Measurements from ENCODE around the gene THSD7A. TPM values are rescaled to one million over a fixed set of nuclear protein-coding genes. Genes with fewer than 3 reads are reported as not detected.

Gene THSD7A
- total RNA-seq, 3 donors from 2014 or later: 4.0 to 6.9 (median 4.4) TPM

DNA sequence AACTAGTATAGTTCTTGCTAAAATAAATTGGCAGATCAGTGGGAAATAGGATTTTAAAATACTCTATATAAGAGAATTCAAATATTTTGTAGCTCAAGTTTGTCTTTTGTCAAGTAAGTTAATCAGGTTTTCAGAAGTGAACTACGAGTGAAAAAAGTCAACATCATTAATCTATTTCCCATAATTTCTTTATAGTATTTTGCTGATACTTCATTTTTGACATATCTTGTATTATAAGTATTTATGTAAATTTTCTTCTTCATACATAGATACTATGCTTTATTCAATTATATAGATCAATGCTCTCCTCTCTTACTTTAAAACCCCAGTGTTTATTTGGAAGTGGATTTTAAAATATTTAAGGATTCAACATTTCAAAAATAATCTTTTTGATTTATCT lies 360.7 kb downstream of the THSD7A start:
- intact Hi-C loops (cut with DNase I; ENCODE audit: low total_unique reads): no loop called here
- no peak for DNase-seq (ENCODE audit: low spot score in 2 of 2)
- no peak overlapping the region for H3K4me3 ChIP-seq

DNA sequence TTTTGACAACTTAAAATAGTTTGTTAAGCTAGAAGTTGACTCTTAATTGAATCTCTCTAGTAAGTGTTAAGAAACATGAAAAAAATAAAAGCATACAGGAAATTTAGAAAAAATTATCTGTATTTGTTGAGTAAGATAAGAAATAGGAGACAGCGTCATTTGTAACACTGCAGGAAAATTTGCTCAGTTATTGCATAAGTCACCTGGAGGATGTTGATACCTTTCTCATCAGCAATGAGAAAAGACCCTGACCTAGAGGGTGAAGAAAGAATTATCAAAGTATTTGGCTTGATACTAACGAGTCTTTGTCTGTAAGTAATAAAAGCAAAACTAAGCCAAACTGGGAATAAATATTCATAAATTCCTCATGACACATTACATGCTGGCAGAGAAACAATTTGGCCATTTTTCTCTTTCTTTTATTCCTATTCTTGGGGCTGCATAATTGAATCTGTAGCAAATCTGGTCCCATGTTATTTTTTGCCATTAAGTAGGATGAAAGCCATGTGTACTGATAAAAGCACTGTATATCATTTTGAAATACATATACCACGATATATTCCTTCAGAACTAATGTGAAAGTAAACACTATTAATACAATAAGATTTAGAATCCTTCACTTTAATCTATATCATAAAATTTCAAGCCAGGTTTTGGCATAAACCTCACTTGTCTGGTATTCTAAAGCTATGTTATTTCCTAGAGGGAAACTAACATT lies 362.8 kb downstream of the THSD7A start:
- no peaks in the 10 kb centered on the region for H3K4me1 ChIP-seq
- TF ChIP-seq, protein P1, sequence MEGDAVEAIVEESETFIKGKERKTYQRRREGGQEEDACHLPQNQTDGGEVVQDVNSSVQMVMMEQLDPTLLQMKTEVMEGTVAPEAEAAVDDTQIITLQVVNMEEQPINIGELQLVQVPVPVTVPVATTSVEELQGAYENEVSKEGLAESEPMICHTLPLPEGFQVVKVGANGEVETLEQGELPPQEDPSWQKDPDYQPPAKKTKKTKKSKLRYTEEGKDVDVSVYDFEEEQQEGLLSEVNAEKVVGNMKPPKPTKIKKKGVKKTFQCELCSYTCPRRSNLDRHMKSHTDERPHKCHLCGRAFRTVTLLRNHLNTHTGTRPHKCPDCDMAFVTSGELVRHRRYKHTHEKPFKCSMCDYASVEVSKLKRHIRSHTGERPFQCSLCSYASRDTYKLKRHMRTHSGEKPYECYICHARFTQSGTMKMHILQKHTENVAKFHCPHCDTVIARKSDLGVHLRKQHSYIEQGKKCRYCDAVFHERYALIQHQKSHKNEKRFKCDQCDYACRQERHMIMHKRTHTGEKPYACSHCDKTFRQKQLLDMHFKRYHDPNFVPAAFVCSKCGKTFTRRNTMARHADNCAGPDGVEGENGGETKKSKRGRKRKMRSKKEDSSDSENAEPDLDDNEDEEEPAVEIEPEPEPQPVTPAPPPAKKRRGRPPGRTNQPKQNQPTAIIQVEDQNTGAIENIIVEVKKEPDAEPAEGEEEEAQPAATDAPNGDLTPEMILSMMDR (IDR thresholded peaks at IDR 0.05): no peak
- TF ChIP-seq POLR2A (IDR thresholded peaks at IDR 0.05) (no peak), POLR2AphosphoS5 (IDR thresholded peaks at IDR 0.05) (no peak)
- DNase-seq (ENCODE audit: low spot score in 2 of 2): no peak
- no peak overlapping the region for H3K4me3 ChIP-seq
- H3K27me3 ChIP-seq: no peaks in the 10 kb centered on the region
- H3K36me3 ChIP-seq: no peaks in the 10 kb centered on the region
- intact Hi-C loops (cut with DNase I; ENCODE audit: low total_unique reads): no loop called here
- H3K27ac ChIP-seq: no peak overlapping the region
- H3K9me3 ChIP-seq: no peaks in the 10 kb centered on the region

More for the DNA sequence above, 360.7 kb downstream of the THSD7A start:
- Histone ChIP-seq H3K27ac (no peak overlapping the region), H3K4me1 (no peaks in the 10 kb centered on the region), H3K27me3 (no peaks in the 10 kb centered on the region), H3K9me3 (no peaks in the 10 kb centered on the region), H3K36me3 (no peaks in the 10 kb centered on the region)
- TF ChIP-seq POLR2AphosphoS5 (IDR thresholded peaks at IDR 0.05) (no peak), POLR2A (IDR thresholded peaks at IDR 0.05) (no peak)
- TF ChIP-seq, protein P1 (IDR thresholded peaks at IDR 0.05): no peak

- TF ChIP-seq POLR2A (IDR thresholded peaks at IDR 0.05): no peak
- no peak for TF ChIP-seq POLR2AphosphoS5 (IDR thresholded peaks at IDR 0.05)
- TF ChIP-seq, protein P1 (IDR thresholded peaks at IDR 0.05): no peak
- H3K27me3 ChIP-seq: no peaks in the 10 kb centered on the region
- intact Hi-C loops (cut with DNase I; ENCODE audit: low total_unique reads): no loop called here
- H3K27ac ChIP-seq: no peak overlapping the region
- no peaks in the 10 kb centered on the region for H3K36me3 ChIP-seq
- H3K4me1 ChIP-seq: no peaks in the 10 kb centered on the region
- no peaks in the 10 kb centered on the region for H3K9me3 ChIP-seq
- H3K4me3 ChIP-seq: no peak overlapping the region
- DNase-seq (ENCODE audit: low spot score in 2 of 2): no peak
Observed at GRCh38 chr7:11466517-11467105, 365.4 kb downstream of the THSD7A start.

DNA sequence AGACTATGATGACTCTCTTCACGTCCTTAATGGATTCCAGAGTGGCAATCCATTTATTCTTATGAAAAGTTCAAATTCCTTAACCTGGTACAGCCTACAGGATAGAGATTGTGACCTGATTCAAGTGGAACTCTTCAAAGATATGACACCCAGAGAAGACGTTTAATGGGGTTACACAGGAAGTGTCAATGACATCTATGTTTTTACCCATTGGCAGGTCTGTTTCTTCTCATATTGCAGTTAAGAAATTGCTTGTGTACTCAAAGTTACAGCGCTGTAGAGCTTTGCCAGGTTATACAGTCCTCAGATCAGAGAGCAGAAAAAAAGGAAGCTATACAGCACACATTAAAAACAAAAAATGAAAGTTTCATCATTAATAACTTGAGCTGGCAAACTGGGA lies 367.4 kb downstream of the THSD7A start:
- H3K27me3 ChIP-seq: no peaks in the 10 kb centered on the region

GRCh38 chr7:11461946-11462345 lies 370.1 kb downstream of the THSD7A start:
- H3K27ac ChIP-seq: no peak overlapping the region

More for the DNA sequence above, 367.4 kb downstream of the THSD7A start:
- intact Hi-C loops (cut with DNase I; ENCODE audit: low total_unique reads): no loop called here
- Histone ChIP-seq H3K27ac (no peak overlapping the region), H3K9me3 (no peaks in the 10 kb centered on the region), H3K36me3 (no peaks in the 10 kb centered on the region), H3K4me3 (no peak overlapping the region), H3K4me1 (no peaks in the 10 kb centered on the region)
- DNase-seq (ENCODE audit: low spot score in 2 of 2): no peak
- TF ChIP-seq POLR2A (IDR thresholded peaks at IDR 0.05): no peak
- TF ChIP-seq, protein P1 (IDR thresholded peaks at IDR 0.05): no peak
- TF ChIP-seq POLR2AphosphoS5 (IDR thresholded peaks at IDR 0.05): no peak

More at GRCh38 chr7:11461946-11462345, 370.1 kb downstream of the THSD7A start:
- DNase-seq (ENCODE audit: low spot score in 2 of 2): no peak
- Histone ChIP-seq H3K4me3 (no peak overlapping the region), H3K4me1 (no peaks in the 10 kb centered on the region), H3K36me3 (no peaks in the 10 kb centered on the region), H3K27me3 (no peaks in the 10 kb centered on the region), H3K9me3 (no peaks in the 10 kb centered on the region)
- TF ChIP-seq, protein P1 (IDR thresholded peaks at IDR 0.05): no peak
- TF ChIP-seq POLR2AphosphoS5 (IDR thresholded peaks at IDR 0.05) (no peak), POLR2A (IDR thresholded peaks at IDR 0.05) (no peak)
- intact Hi-C loops (cut with DNase I; ENCODE audit: low total_unique reads): no loop called here

Data from breast epithelium (tissue), 4 donors.